H9 (cell line): ENCODE results near the gene ANKHD1. TPM values are rescaled to one million over a fixed set of nuclear protein-coding genes. Genes with fewer than 3 reads are reported as not detected.

Source experiments
- DNase-seq: peaks from one replicate; pipeline ENCODE4 v3.0.0-alpha.2; 2017
- H2AFZ ChIP-seq: one replicate; pipeline ENCODE4 v1.6.1; 2013; ENCODE audit warnings: mild to moderate bottlenecking, low read length, control low read depth, moderate library complexity
- H2AK5ac ChIP-seq: 2 replicates; pipeline ENCODE4 v1.6.1; 2013; ENCODE audit warnings: low read length, control low read depth, mixed read lengths; ENCODE audit not compliant: insufficient read length
- H2BK120ac ChIP-seq: one replicate; pipeline ENCODE4 v1.6.1; 2013; ENCODE audit warnings: low read depth, mild to moderate bottlenecking, low read length, control low read depth, inconsistent platforms; ENCODE audit not compliant: poor library complexity, severe bottlenecking
- H2BK12ac ChIP-seq: 2 replicates; pipeline ENCODE4 v1.6.1; 2013; ENCODE audit warnings: low read length, control low read depth, mixed read lengths, low read depth; ENCODE audit not compliant: insufficient read length
- H2BK15ac ChIP-seq: 2 replicates; pipeline ENCODE4 v1.6.1; 2013; ENCODE audit warnings: low read depth, low read length, control low read depth
- H2BK20ac ChIP-seq: one replicate; pipeline ENCODE4 v1.6.1; 2013; ENCODE audit warnings: low read depth, mild to moderate bottlenecking, low read length, control low read depth, inconsistent platforms; ENCODE audit not compliant: poor library complexity, severe bottlenecking
- H2BK5ac ChIP-seq: 2 replicates; pipeline ENCODE4 v1.6.1; 2013; ENCODE audit warnings: low read length, control low read depth, mixed read lengths; ENCODE audit not compliant: insufficient read length
- H3K14ac ChIP-seq: 2 replicates; pipeline ENCODE4 v1.6.1; 2013; ENCODE audit warnings: low read length, control low read depth; ENCODE audit not compliant: insufficient read depth
- H3K18ac ChIP-seq: 2 replicates; pipeline ENCODE4 v1.6.1; 2013; ENCODE audit warnings: low read depth, mild to moderate bottlenecking, mixed read lengths, low read length, control low read depth; ENCODE audit not compliant: insufficient read length
- H3K23ac ChIP-seq: 2 replicates; pipeline ENCODE4 v1.6.1; 2013; ENCODE audit warnings: low read length, control low read depth, mixed read lengths, low read depth; ENCODE audit not compliant: insufficient read length
- H3K23me2 ChIP-seq: 2 replicates; pipeline ENCODE4 v1.6.1; 2013; ENCODE audit warnings: low read depth, mild to moderate bottlenecking, mixed read lengths, low read length, control low read depth; ENCODE audit not compliant: insufficient read length, poor library complexity, severe bottlenecking
- H3K27ac ChIP-seq: 2 replicates; pipeline ENCODE4 v1.5.1; 2013; ENCODE audit warnings: low read length, control low read depth, mixed read lengths, low read depth; ENCODE audit not compliant: insufficient read length
- H3K27me3 ChIP-seq: 2 replicates; pipeline ENCODE4 v1.6.1; 2013; ENCODE audit warnings: low read length, control low read depth, inconsistent platforms; ENCODE audit not compliant: insufficient read depth
- H3K4ac ChIP-seq: 2 replicates; pipeline ENCODE4 v1.6.1; 2013; ENCODE audit warnings: low read depth, mild to moderate bottlenecking, control low read depth, inconsistent platforms, low read length, moderate library complexity
- H3K4me1 ChIP-seq: 2 replicates; pipeline ENCODE4 v1.6.1; 2013; ENCODE audit warnings: low read length, control low read depth, inconsistent platforms; ENCODE audit not compliant: insufficient read depth
- H3K4me2 ChIP-seq: 2 replicates; pipeline ENCODE4 v1.6.1; 2013; ENCODE audit warnings: low read length, control low read depth, mixed read lengths; ENCODE audit not compliant: insufficient read length, insufficient read depth
- H3K56ac ChIP-seq: 2 replicates; pipeline ENCODE4 v1.6.1; 2013; ENCODE audit warnings: low read depth, mild to moderate bottlenecking, mixed read lengths, low read length, control low read depth; ENCODE audit not compliant: insufficient read length
- H3K79me1 ChIP-seq: 2 replicates; pipeline ENCODE4 v1.6.1; 2013; ENCODE audit warnings: low read depth, mild to moderate bottlenecking, moderate library complexity, low read length, control low read depth, inconsistent platforms; ENCODE audit not compliant: insufficient read depth, poor library complexity, severe bottlenecking
- H3K79me2 ChIP-seq: 2 replicates; pipeline ENCODE4 v1.6.1; 2013; ENCODE audit warnings: low read length, control low read depth, inconsistent platforms; ENCODE audit not compliant: insufficient read depth
- H3K9ac ChIP-seq: 2 replicates; pipeline ENCODE4 v1.6.1; 2013; ENCODE audit warnings: low read length, control low read depth, mixed read lengths; ENCODE audit not compliant: insufficient read length; ENCODE audit errors: extremely low read depth
- H3K9me3 ChIP-seq: one replicate; pipeline ENCODE4 v1.6.1; 2013; ENCODE audit warnings: low read depth, low read length, inconsistent platforms; ENCODE audit not compliant: control insufficient read depth
- H3T11ph ChIP-seq: one replicate; pipeline ENCODE4 v1.6.1; 2013; ENCODE audit warnings: mild to moderate bottlenecking, low read length, control low read depth, inconsistent platforms
- H4K20me1 ChIP-seq: one replicate; pipeline ENCODE4 v1.6.1; 2013; ENCODE audit not compliant: control insufficient read depth, insufficient read length, insufficient read depth
- H4K5ac ChIP-seq: 2 replicates; pipeline ENCODE4 v1.6.1; 2013; ENCODE audit warnings: low read depth, mild to moderate bottlenecking, mixed read lengths, low read length, control low read depth; ENCODE audit not compliant: insufficient read length
- H4K8ac ChIP-seq: replicated peaks from 2 replicates; pipeline ENCODE4 v1.6.1; 2013; ENCODE audit warnings: low read length, control low read depth, mixed read lengths, low read depth; ENCODE audit not compliant: insufficient read length
- H4K91ac ChIP-seq: 2 replicates; pipeline ENCODE4 v1.6.1; 2013; ENCODE audit warnings: low read depth, mild to moderate bottlenecking, moderate library complexity, mixed read lengths, low read length, control low read depth; ENCODE audit not compliant: insufficient read length
- H3K27ac Mint-ChIP-seq, 3 experiments: 2 replicates in 2 of 3; 3 replicates in 1 of 3; pipeline ENCODE4 v1.8.0; 2020 to 2021; ENCODE audit warnings: mixed read lengths in 3 of 3, mild to moderate bottlenecking in 1 of 3, moderate library complexity in 1 of 3
- H3K27me3 Mint-ChIP-seq: 2 replicates; pipeline ENCODE4 v1.8.0; 2021; ENCODE audit warnings: low read depth, mild to moderate bottlenecking, moderate library complexity, mixed read lengths
- H3K36me3 Mint-ChIP-seq, 3 experiments: 2 replicates in 2 of 3; 3 replicates in 1 of 3; pipeline ENCODE4 v1.8.0; 2020 to 2021; ENCODE audit warnings: low read depth in 3 of 3, mixed read lengths in 3 of 3; ENCODE audit not compliant: insufficient read depth in 1 of 3
- H3K4me1 Mint-ChIP-seq, 2 experiments: 2 replicates each; pipeline ENCODE4 v1.8.0; 2020; ENCODE audit warnings: mixed read lengths in 2 of 2
- H3K4me3 Mint-ChIP-seq, 2 experiments: 2 replicates in 1 of 2; 3 replicates in 1 of 2; pipeline ENCODE4 v1.8.0; 2020 to 2021; ENCODE audit warnings: mild to moderate bottlenecking in 2 of 2, mixed read lengths in 2 of 2, moderate library complexity in 1 of 2
- H3K9me3 Mint-ChIP-seq, 2 experiments: 2 replicates in 1 of 2; 3 replicates in 1 of 2; pipeline ENCODE4 v1.8.0; 2020; ENCODE audit warnings: mild to moderate bottlenecking in 2 of 2, mixed read lengths in 2 of 2, moderate library complexity in 1 of 2
- WGBS: extraction: QIAGEN DNeasy Blood & Tissue Kit; methylation state at CpG from one replicate; pipeline ENCODE4 v1.1.7; 2013; ENCODE audit warnings: missing lambda C conversion rate, low lambda C conversion rate, mixed read lengths; ENCODE audit not compliant: insufficient read length; ENCODE audit errors: extremely low coverage; 5-methylcytosine and 5-hydroxymethylcytosine counted together
- long read RNA-seq: library from polyadenylated mRNA; unstranded; transcript quantifications from one replicate; pipeline ENCODE4 v2.0.0, GENCODE V29; 2020
- total RNA-seq: library from RNA; stranded (reverse); gene quantifications from 2 replicates; pipeline ENCODE4 v1.2.1, GENCODE V29; 2021
- TF ChIP-seq, protein P1 (sequence below): fragments of 200-600 bp; sonication (generic); conservative IDR thresholded peaks from 3 replicates; pipeline ENCODE4 v1.8.0; 2021; ENCODE audit warnings: antibody characterized with exemption, mild to moderate bottlenecking

The ANKHD1 gene
- total RNA-seq, result 102 and 105 TPM in 2 replicates
- long read RNA-seq, transcript ANKHD1-205 (11 exons, 2,135 nt), result major isoform, 20 of 73 reads
- long read RNA-seq, partial matches to known transcripts, result 35 of 73 reads
- long read RNA-seq, other reads (novel, unspliced or antisense), result 18 of 73 reads

- H3K9me3 Mint-ChIP-seq, result no peaks in the 10 kb centered on the region; a peak in 1 of 5 replicates
- peaks cover 4 to 16% (median 10%) of the 10 kb centered on the region in 3 experiments; a peak in 5 of 7 replicates for H3K36me3 Mint-ChIP-seq
- H3K27me3 Mint-ChIP-seq, result no peaks in the 10 kb centered on the region
- WGBS, result no CpG with 5 or more reads among the region's 83 CpGs
- H3K18ac ChIP-seq, result peak within 1 kb of the TSS; percentile 78
- no peak within 1 kb of the TSS for H3K56ac ChIP-seq
- H2BK120ac ChIP-seq, result no peak within 1 kb of the TSS
- TF ChIP-seq, protein P1, sequence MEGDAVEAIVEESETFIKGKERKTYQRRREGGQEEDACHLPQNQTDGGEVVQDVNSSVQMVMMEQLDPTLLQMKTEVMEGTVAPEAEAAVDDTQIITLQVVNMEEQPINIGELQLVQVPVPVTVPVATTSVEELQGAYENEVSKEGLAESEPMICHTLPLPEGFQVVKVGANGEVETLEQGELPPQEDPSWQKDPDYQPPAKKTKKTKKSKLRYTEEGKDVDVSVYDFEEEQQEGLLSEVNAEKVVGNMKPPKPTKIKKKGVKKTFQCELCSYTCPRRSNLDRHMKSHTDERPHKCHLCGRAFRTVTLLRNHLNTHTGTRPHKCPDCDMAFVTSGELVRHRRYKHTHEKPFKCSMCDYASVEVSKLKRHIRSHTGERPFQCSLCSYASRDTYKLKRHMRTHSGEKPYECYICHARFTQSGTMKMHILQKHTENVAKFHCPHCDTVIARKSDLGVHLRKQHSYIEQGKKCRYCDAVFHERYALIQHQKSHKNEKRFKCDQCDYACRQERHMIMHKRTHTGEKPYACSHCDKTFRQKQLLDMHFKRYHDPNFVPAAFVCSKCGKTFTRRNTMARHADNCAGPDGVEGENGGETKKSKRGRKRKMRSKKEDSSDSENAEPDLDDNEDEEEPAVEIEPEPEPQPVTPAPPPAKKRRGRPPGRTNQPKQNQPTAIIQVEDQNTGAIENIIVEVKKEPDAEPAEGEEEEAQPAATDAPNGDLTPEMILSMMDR, result no peak
- peak within 1 kb of the TSS; percentile 79 for H3K27ac ChIP-seq
- peak within 1 kb of the TSS; percentile 86 for H2AFZ ChIP-seq
- peak; percentile 100 for DNase-seq
- no peaks in the 10 kb centered on the region for H3K9me3 ChIP-seq
- peak within 1 kb of the TSS; percentile 48 for H4K91ac ChIP-seq
- H3K4me2 ChIP-seq, result peak within 1 kb of the TSS; percentile 96
- no peak within 1 kb of the TSS for H3K4ac ChIP-seq
- no peak within 1 kb of the TSS for H2AK5ac ChIP-seq
- H3K79me1 ChIP-seq, result no peaks in the 10 kb centered on the region
- H3K23ac ChIP-seq, result no peak within 1 kb of the TSS
- peaks cover 11% of the 10 kb centered on the region for H3K23me2 ChIP-seq
- H3K14ac ChIP-seq, result peak within 1 kb of the TSS; percentile 82
- no peak within 1 kb of the TSS for H3K4me3 Mint-ChIP-seq
- peaks cover 39% of the 10 kb centered on the region; the same call in 1 of the 2 replicates for H3K79me2 ChIP-seq
- no peak within 1 kb of the TSS for H2BK5ac ChIP-seq
- H3K4me1 Mint-ChIP-seq, result peaks cover 16 to 49% of the 10 kb centered on the region in 2 experiments
- no peak within 1 kb of the TSS; the same call in 1 of the 2 replicates for H2BK15ac ChIP-seq
- peaks cover 4% of the 10 kb centered on the region for H4K20me1 ChIP-seq
- H3K27me3 ChIP-seq, result no peaks in the 10 kb centered on the region
- H4K8ac ChIP-seq, result no peak within 1 kb of the TSS
- no peak within 1 kb of the TSS for H2BK20ac ChIP-seq
- no peak within 1 kb of the TSS for H3T11ph ChIP-seq
- H3K9ac ChIP-seq, result peak within 1 kb of the TSS; percentile 89
- peaks cover 3% of the 10 kb centered on the region; the same call in 1 of the 2 replicates for H3K4me1 ChIP-seq
- peak within 1 kb of the TSS; percentile 6 for H4K5ac ChIP-seq
- H2BK12ac ChIP-seq, result no peak within 1 kb of the TSS
- peak within 1 kb of the TSS in 2 of 3 experiments; percentile 82 to 96; a peak in 4 of 7 replicates for H3K27ac Mint-ChIP-seq
Measured at GRCh38 chr5:140401362-140402257, at the start of gene ANKHD1. TSS of gene ANKHD1 (plus strand) at chr5:140401833. CDS start at chr5:140401968, 135 bp downstream.
